SK-N-SH (cell line): Measurements from ENCODE around the gene CSNK1A1L. TPM values are rescaled to one million over a fixed set of nuclear protein-coding genes. Genes with fewer than 3 reads are reported as not detected.

Experiments used
- CTCF ChIA-PET: fragments of 300-600, 350-600 bp; formaldehyde crosslinking; extraction: SDS; loops from one replicate; lab custom pipeline; 2021; lab: Yijun Ruan, JAX
- POLR2A ChIA-PET: fragments of 350-600 bp; sonication (Branson Sonifier 250); formaldehyde crosslinking; extraction: SDS; loops from one replicate; lab custom pipeline; 2020; ENCODE audit warnings: antibody characterized with exemption, inconsistent platforms; lab: Yijun Ruan, JAX
- DNase-seq: peaks from one replicate; pipeline ENCODE4 v3.0.0; 2012
- H2AFZ ChIP-seq: fragments of 200-600 bp; sonication (generic); 2 replicates; pipeline ENCODE4 v1.8.1; 2016; ENCODE audit warnings: antibody characterized with exemption, mild to moderate bottlenecking, low read depth
- H3F3A ChIP-seq: fragments of 200-600 bp; sonication (generic); replicated peaks from 2 replicates; pipeline ENCODE3; 2016; ENCODE audit warnings: antibody characterized with exemption, mild to moderate bottlenecking; ENCODE audit not compliant: insufficient read depth
- H3K27ac ChIP-seq, 2 experiments: fragments of 200-500 bp in 1 of 2; fragments of 200-600 bp in 1 of 2; sonication (Bioruptor generic) in 1 of 2; sonication (generic), shearing (Covaris generic) in 1 of 2; 2 replicates each; pipeline versions ENCODE4 v1.5.1 to v1.6.1; 2014 to 2016; ENCODE audit warnings: low read depth in 2 of 2, inconsistent platforms in 1 of 2, low read length in 1 of 2, mild to moderate bottlenecking in 1 of 2, mixed read lengths in 1 of 2
- H3K27me3 ChIP-seq: fragments of 200-600 bp; sonication (generic), shearing (Covaris generic); 2 replicates; pipeline ENCODE4 v1.6.1; 2016; ENCODE audit warnings: mixed run types; ENCODE audit not compliant: insufficient read depth
- H3K36me3 ChIP-seq, 2 experiments: fragments of 200-500 bp in 1 of 2; fragments of 200-600 bp in 1 of 2; sonication (Bioruptor generic) in 1 of 2; sonication (generic) in 1 of 2; replicated peaks in 1 of 2; 2 replicates each; pipeline versions ENCODE3 to v1.5.1; 2014 to 2016; ENCODE audit warnings: low read length in 1 of 2, mild to moderate bottlenecking in 1 of 2; ENCODE audit not compliant: insufficient read depth in 2 of 2, control insufficient read depth in 1 of 2
- H3K4me1 ChIP-seq, 2 experiments: fragments of 200-500 bp in 1 of 2; fragments of 200-600 bp in 1 of 2; sonication (Bioruptor generic) in 1 of 2; sonication (generic), shearing (Covaris generic) in 1 of 2; 2 replicates each; pipeline versions ENCODE4 v1.5.1 to v1.6.1; 2014 to 2016; ENCODE audit warnings: low read depth in 1 of 2, low read length in 1 of 2, mixed run types in 1 of 2; ENCODE audit not compliant: insufficient read depth in 2 of 2, control insufficient read depth in 1 of 2
- H3K4me2 ChIP-seq: fragments of 200-600 bp; sonication (generic), shearing (Covaris generic); 2 replicates; pipeline ENCODE4 v1.6.1; 2017; ENCODE audit warnings: mixed run types
- H3K4me3 ChIP-seq, 2 experiments: fragments of 200-500 bp in 1 of 2; fragments of 200-600 bp in 1 of 2; sonication (Bioruptor generic) in 1 of 2; sonication (generic), shearing (Covaris generic) in 1 of 2; 2 replicates each; pipeline versions ENCODE4 v1.5.1 to v1.8.1; 2014 to 2016; ENCODE audit warnings: low read depth in 2 of 2, inconsistent platforms in 1 of 2, low read length in 1 of 2, mild to moderate bottlenecking in 1 of 2, mixed read lengths in 1 of 2, moderate library complexity in 1 of 2
- H3K79me2 ChIP-seq: fragments of 200-600 bp; sonication (generic); 2 replicates; pipeline ENCODE4 v1.8.1; 2017; ENCODE audit warnings: mild to moderate bottlenecking; ENCODE audit not compliant: insufficient read depth
- H3K9ac ChIP-seq: fragments of 200-600 bp; sonication (generic); 2 replicates; pipeline ENCODE4 v1.6.1; 2017; ENCODE audit warnings: mixed run types
- H3K9me2 ChIP-seq: fragments of 200-600 bp; sonication (generic); 2 replicates; pipeline ENCODE4 v1.6.1; 2017; ENCODE audit warnings: mixed run types
- H3K9me3 ChIP-seq: fragments of 200-600 bp; sonication (generic); 2 replicates; pipeline ENCODE4 v1.6.1; 2017; ENCODE audit warnings: mixed run types, mild to moderate bottlenecking, moderate library complexity
- H4K20me1 ChIP-seq: fragments of 200-600 bp; sonication (generic); 2 replicates; pipeline ENCODE4 v1.6.1; 2017; ENCODE audit warnings: mild to moderate bottlenecking, mixed run types; ENCODE audit not compliant: insufficient read depth
- CHD2 ChIP-seq: fragments of 150-350 bp; IDR thresholded peaks from 2 replicates; pipeline ENCODE4 v1.6.1; 2018; ENCODE audit warnings: low read length; ENCODE audit not compliant: partially characterized antibody
- ELF1 ChIP-seq: IDR thresholded peaks from 2 replicates; pipeline ENCODE4 v1.4.0; 2012
- EP300 ChIP-seq, 2 experiments: IDR thresholded peaks; 2 replicates each; pipeline versions ENCODE4 v1.4.0 to v1.6.1; 2012; ENCODE audit warnings: borderline replicate concordance in 1 of 2, low read depth in 1 of 2, low read length in 1 of 2
- FOXJ3 ChIP-seq: sonication (generic); formaldehyde crosslinking; IDR thresholded peaks from 2 replicates; pipeline ENCODE4 v1.5.1; 2020; ENCODE audit warnings: mild to moderate bottlenecking, missing genetic modification reagents
- MEF2A ChIP-seq: IDR thresholded peaks from 2 replicates; pipeline ENCODE4 v1.4.0; 2012; ENCODE audit warnings: low read depth, borderline replicate concordance
- NFIC ChIP-seq: IDR thresholded peaks from 2 replicates; pipeline ENCODE4 v1.4.0; 2012; ENCODE audit warnings: borderline replicate concordance
- NRF1 ChIP-seq: IDR thresholded peaks from 2 replicates; pipeline ENCODE4 v1.6.1; 2012; ENCODE audit warnings: low read depth, mild to moderate bottlenecking, low read length
- RCOR1 ChIP-seq: fragments of 150-350 bp; IDR thresholded peaks from 2 replicates; pipeline ENCODE4 v1.6.1; 2017; ENCODE audit warnings: antibody characterized with exemption, low read length
- RFX5 ChIP-seq: IDR thresholded peaks from 2 replicates; pipeline ENCODE4 v1.6.1; 2012; ENCODE audit warnings: mild to moderate bottlenecking, improper control_type of control experiment, low read length
- SMC3 ChIP-seq: IDR thresholded peaks from 2 replicates; pipeline ENCODE4 v1.6.1; 2012; ENCODE audit warnings: low read depth, low read length, improper control_type of control experiment
- TEAD4 ChIP-seq: IDR thresholded peaks from 2 replicates; pipeline ENCODE4 v1.4.0; 2012; ENCODE audit warnings: mild to moderate bottlenecking, borderline replicate concordance; ENCODE audit not compliant: insufficient read depth
- WGBS: methylation state at CpG from one replicate; pipeline ENCODE4 v1.1.6; 2017; ENCODE audit warnings: low lambda C conversion rate; 5-methylcytosine and 5-hydroxymethylcytosine counted together
- polyA plus RNA-seq, 3 experiments: library from polyadenylated mRNA; depleted of rRNA; stranded (reverse); fragments of >200 nt; gene quantifications; 2 replicates each; pipeline ENCODE4 v1.2.3, GENCODE V29; 2012
- TF ChIP-seq, protein P1 (sequence below): IDR thresholded peaks from 2 replicates; pipeline ENCODE4 v1.6.1; 2012; ENCODE audit warnings: mild to moderate bottlenecking, low read depth, low read length, moderate library complexity
- TF ChIP-seq, protein P2 (sequence below): fragments of 150-350 bp; IDR thresholded peaks from 2 replicates; pipeline ENCODE4 v1.6.1; 2016; ENCODE audit warnings: mild to moderate bottlenecking, low read depth, low read length
- TF ChIP-seq, protein P3 (sequence below): IDR thresholded peaks from 2 replicates; pipeline ENCODE4 v1.4.0; 2012; ENCODE audit warnings: low read depth, borderline replicate concordance
- TF ChIP-seq, protein P4 (sequence below): IDR thresholded peaks from 2 replicates; pipeline ENCODE4 v1.4.0; 2012; ENCODE audit warnings: low read depth, borderline replicate concordance

Gene CSNK1A1L
- polyA plus RNA-seq, 1 of the 3 experiments (the other 2 are of a cell fraction), result not detected

DNA sequence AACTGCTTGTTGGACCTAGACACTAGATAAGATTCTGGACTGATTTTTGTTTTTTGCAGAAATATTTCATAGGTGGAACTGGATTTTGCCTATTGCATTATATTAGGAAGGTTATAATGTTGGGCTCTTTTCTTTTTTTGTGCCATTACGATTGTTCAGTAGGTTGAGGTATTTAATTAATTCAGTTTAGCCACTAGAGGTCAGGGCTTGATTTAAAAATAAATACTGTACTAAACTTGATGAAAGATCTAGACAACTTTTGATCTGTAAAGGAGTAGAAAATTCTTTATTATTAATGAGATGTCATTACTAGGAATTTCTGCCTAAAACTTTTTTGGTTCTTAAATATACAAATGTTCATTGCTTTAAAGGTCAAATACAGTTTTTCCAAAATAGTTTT is 30.8 kb downstream of the CSNK1A1L start (continued):
- TF ChIP-seq, protein P1, sequence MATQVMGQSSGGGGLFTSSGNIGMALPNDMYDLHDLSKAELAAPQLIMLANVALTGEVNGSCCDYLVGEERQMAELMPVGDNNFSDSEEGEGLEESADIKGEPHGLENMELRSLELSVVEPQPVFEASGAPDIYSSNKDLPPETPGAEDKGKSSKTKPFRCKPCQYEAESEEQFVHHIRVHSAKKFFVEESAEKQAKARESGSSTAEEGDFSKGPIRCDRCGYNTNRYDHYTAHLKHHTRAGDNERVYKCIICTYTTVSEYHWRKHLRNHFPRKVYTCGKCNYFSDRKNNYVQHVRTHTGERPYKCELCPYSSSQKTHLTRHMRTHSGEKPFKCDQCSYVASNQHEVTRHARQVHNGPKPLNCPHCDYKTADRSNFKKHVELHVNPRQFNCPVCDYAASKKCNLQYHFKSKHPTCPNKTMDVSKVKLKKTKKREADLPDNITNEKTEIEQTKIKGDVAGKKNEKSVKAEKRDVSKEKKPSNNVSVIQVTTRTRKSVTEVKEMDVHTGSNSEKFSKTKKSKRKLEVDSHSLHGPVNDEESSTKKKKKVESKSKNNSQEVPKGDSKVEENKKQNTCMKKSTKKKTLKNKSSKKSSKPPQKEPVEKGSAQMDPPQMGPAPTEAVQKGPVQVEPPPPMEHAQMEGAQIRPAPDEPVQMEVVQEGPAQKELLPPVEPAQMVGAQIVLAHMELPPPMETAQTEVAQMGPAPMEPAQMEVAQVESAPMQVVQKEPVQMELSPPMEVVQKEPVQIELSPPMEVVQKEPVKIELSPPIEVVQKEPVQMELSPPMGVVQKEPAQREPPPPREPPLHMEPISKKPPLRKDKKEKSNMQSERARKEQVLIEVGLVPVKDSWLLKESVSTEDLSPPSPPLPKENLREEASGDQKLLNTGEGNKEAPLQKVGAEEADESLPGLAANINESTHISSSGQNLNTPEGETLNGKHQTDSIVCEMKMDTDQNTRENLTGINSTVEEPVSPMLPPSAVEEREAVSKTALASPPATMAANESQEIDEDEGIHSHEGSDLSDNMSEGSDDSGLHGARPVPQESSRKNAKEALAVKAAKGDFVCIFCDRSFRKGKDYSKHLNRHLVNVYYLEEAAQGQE, result no peak
- TF ChIP-seq NRF1 (no peak), MEF2A (no peak), SMC3 (peak; percentile 21; the same call in 1 of the 2 replicates), RFX5 (no peak), EP300 (IDR thresholded peaks at IDR 0.05; ENCODE audit: borderline replicate concordance in 1 of 2, low read depth in 1 of 2, low read length in 1 of 2) (no peak)
- TF ChIP-seq, protein P2, sequence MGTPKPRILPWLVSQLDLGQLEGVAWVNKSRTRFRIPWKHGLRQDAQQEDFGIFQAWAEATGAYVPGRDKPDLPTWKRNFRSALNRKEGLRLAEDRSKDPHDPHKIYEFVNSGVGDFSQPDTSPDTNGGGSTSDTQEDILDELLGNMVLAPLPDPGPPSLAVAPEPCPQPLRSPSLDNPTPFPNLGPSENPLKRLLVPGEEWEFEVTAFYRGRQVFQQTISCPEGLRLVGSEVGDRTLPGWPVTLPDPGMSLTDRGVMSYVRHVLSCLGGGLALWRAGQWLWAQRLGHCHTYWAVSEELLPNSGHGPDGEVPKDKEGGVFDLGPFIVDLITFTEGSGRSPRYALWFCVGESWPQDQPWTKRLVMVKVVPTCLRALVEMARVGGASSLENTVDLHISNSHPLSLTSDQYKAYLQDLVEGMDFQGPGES, result no peak
- TF ChIP-seq, protein P3, sequence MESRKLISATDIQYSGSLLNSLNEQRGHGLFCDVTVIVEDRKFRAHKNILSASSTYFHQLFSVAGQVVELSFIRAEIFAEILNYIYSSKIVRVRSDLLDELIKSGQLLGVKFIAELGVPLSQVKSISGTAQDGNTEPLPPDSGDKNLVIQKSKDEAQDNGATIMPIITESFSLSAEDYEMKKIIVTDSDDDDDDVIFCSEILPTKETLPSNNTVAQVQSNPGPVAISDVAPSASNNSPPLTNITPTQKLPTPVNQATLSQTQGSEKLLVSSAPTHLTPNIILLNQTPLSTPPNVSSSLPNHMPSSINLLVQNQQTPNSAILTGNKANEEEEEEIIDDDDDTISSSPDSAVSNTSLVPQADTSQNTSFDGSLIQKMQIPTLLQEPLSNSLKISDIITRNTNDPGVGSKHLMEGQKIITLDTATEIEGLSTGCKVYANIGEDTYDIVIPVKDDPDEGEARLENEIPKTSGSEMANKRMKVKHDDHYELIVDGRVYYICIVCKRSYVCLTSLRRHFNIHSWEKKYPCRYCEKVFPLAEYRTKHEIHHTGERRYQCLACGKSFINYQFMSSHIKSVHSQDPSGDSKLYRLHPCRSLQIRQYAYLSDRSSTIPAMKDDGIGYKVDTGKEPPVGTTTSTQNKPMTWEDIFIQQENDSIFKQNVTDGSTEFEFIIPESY, result no peak

DNA sequence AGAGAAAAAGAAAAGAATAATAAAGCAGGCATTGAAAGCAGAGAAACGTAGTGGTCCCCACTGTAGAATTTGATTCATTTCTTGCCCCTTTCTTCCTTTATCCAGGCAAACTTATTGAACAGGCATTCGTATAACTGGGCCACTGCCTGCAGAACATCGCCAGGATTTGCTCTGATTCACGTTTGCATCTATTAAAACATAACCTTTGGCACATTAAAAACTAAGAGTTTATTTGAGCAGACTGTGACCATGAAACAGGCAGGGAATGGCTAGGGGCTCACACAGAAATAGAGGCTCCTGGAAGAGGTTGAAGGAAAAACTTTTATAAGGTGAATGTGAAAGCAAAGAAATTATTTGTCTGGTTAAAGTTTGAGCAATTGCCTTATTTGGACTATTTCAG is 33.4 kb downstream of the CSNK1A1L start:
- Histone ChIP-seq H3F3A (peaks cover 8% of the 10 kb centered on the region), H4K20me1 (no peaks in the 10 kb centered on the region), H3K79me2 (no peaks in the 10 kb centered on the region), H3K4me1 (no peaks in the 10 kb centered on the region), H2AFZ (no peak overlapping the region), H3K9ac (no peak overlapping the region), H3K9me3 (no peaks in the 10 kb centered on the region), H3K36me3 (no peaks in the 10 kb centered on the region), H3K27ac (no peak overlapping the region), H3K4me2 (no peak overlapping the region), H3K4me3 (no peak overlapping the region), H3K9me2 (no peaks in the 10 kb centered on the region), H3K27me3 (no peaks in the 10 kb centered on the region)
- ChIA-PET POLR2A (no interaction called here), CTCF (no interaction called here)
- TF ChIP-seq ELF1 (no peak), NFIC (no peak), RCOR1 (no peak), TEAD4 (no peak), FOXJ3 (CRISPR knock-in tag) (no peak), NRF1 (no peak), CHD2 (no peak)
- TF ChIP-seq, protein P1, result no peak
- TF ChIP-seq, protein P4, sequence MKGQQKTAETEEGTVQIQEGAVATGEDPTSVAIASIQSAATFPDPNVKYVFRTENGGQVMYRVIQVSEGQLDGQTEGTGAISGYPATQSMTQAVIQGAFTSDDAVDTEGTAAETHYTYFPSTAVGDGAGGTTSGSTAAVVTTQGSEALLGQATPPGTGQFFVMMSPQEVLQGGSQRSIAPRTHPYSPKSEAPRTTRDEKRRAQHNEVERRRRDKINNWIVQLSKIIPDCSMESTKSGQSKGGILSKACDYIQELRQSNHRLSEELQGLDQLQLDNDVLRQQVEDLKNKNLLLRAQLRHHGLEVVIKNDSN, result no peak
- WGBS, result 49% methylated on average over 4 of the region's 4 CpGs
- no peak for DNase-seq
